B cell (primary cell): ENCODE data around the gene TMEM255B. TPM values are rescaled to one million over a fixed set of nuclear protein-coding genes. Genes with fewer than 3 reads are reported as not detected.

Source experiments
- ATAC-seq: fragments of 200-7000 bp; cut with Tn5 transposase; one replicate; pipeline ENCODE4 v1.10.0; 2021; ENCODE audit warnings: low read depth, mild to moderate bottlenecking, moderate number of reproducible peaks, moderate library complexity
- CTCF ChIA-PET: fragments of 350-600 bp; sonication (Branson Sonifier 250); formaldehyde crosslinking; loops from one replicate; lab custom pipeline; 2021; ENCODE audit warnings: antibody characterized with exemption, inconsistent platforms; lab: Charles Lee
- POLR2A ChIA-PET: fragments of 350-600 bp; sonication (Branson Sonifier 250); formaldehyde crosslinking; loops from one replicate; lab custom pipeline; 2021; ENCODE audit warnings: antibody characterized with exemption; lab: Charles Lee
- DNase-seq: peaks from one replicate; pipeline ENCODE4 v3.0.0; 2013
- H2AFZ ChIP-seq: 2 replicates; pipeline ENCODE4 v1.6.1; 2012; ENCODE audit warnings: mild to moderate bottlenecking, low read depth, low read length; ENCODE audit not compliant: insufficient read depth, poor library complexity, severe bottlenecking
- H3K27ac ChIP-seq, 2 donors: 1 replicate in 1 of 2; 2 replicates in 1 of 2; pipeline ENCODE4 v1.5.1; 2012 to 2013; ENCODE audit warnings: low read length in 2 of 2, mild to moderate bottlenecking in 2 of 2, moderate library complexity in 1 of 2
- H3K27me3 ChIP-seq, 4 experiments: fragments of 200-600 bp in 1 of 4; sonication (generic) in 1 of 4; replicated peaks in 1 of 4; 1 replicate in 2 of 4; 2 replicates in 2 of 4; pipeline versions ENCODE4 v1.6.1 to v1.7.0; 2013 to 2016; ENCODE audit warnings: low read length in 3 of 4, mild to moderate bottlenecking in 2 of 4, mixed read lengths in 1 of 4, moderate library complexity in 1 of 4; ENCODE audit not compliant: insufficient read depth in 4 of 4, control insufficient read depth in 3 of 4; ENCODE audit errors: control extremely low read depth in 1 of 4
- H3K36me3 ChIP-seq, 2 experiments: replicated peaks in 1 of 2; 1 replicate in 1 of 2; 2 replicates in 1 of 2; pipeline versions ENCODE4 v1.6.1 to v1.7.1; 2013; ENCODE audit warnings: low read length in 1 of 2; ENCODE audit not compliant: insufficient read depth in 2 of 2, control insufficient read depth in 1 of 2; ENCODE audit errors: control extremely low read depth in 1 of 2, extremely low read depth in 1 of 2
- H3K4me1 ChIP-seq, 2 donors: fragments of 200-600 bp in 1 of 2; sonication (generic) in 1 of 2; 1 replicate in 1 of 2; 2 replicates in 1 of 2; pipeline versions ENCODE4 v1.5.1 to v1.6.1; 2013 to 2017; ENCODE audit warnings: low read length in 2 of 2; ENCODE audit not compliant: control insufficient read depth in 2 of 2, insufficient read depth in 2 of 2
- H3K4me2 ChIP-seq: replicated peaks from 2 replicates; pipeline ENCODE3; 2012; ENCODE audit warnings: mild to moderate bottlenecking, low read depth, low read length; ENCODE audit not compliant: poor library complexity, severe bottlenecking
- H3K4me3 ChIP-seq, 5 experiments: fragments of 200-600 bp in 1 of 5; sonication (generic) in 1 of 5; 1 replicate in 3 of 5; 2 replicates in 2 of 5; pipeline versions ENCODE4 v1.5.1 to v1.7.0; 2011 to 2016; ENCODE audit warnings: low read length in 4 of 5, mild to moderate bottlenecking in 4 of 5, low read depth in 2 of 5, control low read depth in 1 of 5, moderate library complexity in 1 of 5; ENCODE audit not compliant: insufficient read depth in 1 of 5; ENCODE audit errors: control extremely low read depth in 1 of 5, extremely low read depth in 1 of 5
- H3K79me2 ChIP-seq: fragments of 200-600 bp; sonication (generic); one replicate; pipeline ENCODE4 v1.6.0; 2016; ENCODE audit warnings: low read length; ENCODE audit not compliant: control insufficient read depth, insufficient read depth
- H3K9ac ChIP-seq: fragments of 200-600 bp; sonication (generic); 2 replicates; pipeline ENCODE4 v1.6.1; 2017; ENCODE audit warnings: mild to moderate bottlenecking, low read length, moderate library complexity
- H3K9me3 ChIP-seq, 3 donors: one replicate each; pipeline versions ENCODE4 v1.6.1 to v1.7.1; 2013; ENCODE audit warnings: low read length in 2 of 3; ENCODE audit not compliant: control insufficient read depth in 2 of 3, insufficient read depth in 1 of 3; ENCODE audit errors: control extremely low read depth in 1 of 3
- H4K20me1 ChIP-seq: 2 replicates; pipeline ENCODE4 v1.6.0; 2012; ENCODE audit warnings: mild to moderate bottlenecking, low read length; ENCODE audit not compliant: insufficient read depth, control insufficient read depth, poor library complexity, severe bottlenecking
- H3K27ac Mint-ChIP-seq: one replicate; pipeline ENCODE4 v1.8.0; 2021; ENCODE audit warnings: mixed read lengths
- H3K27me3 Mint-ChIP-seq: one replicate; pipeline ENCODE4 v1.8.0; 2021; ENCODE audit warnings: mixed read lengths
- H3K4me1 Mint-ChIP-seq: one replicate; pipeline ENCODE4 v1.8.0; 2021; ENCODE audit warnings: mixed read lengths
- H3K4me3 Mint-ChIP-seq: one replicate; pipeline ENCODE4 v1.8.0; 2021; ENCODE audit warnings: mixed read lengths
- H3K9me3 Mint-ChIP-seq: one replicate; pipeline ENCODE4 v1.8.0; 2022; ENCODE audit warnings: mixed read lengths; ENCODE audit not compliant: insufficient read depth
- EZH2 ChIP-seq: IDR thresholded peaks from 2 replicates; pipeline ENCODE4 v1.6.1; 2012; ENCODE audit warnings: borderline replicate concordance, low read depth, mild to moderate bottlenecking, moderate library complexity, low read length; ENCODE audit not compliant: insufficient read depth, poor library complexity, severe bottlenecking
- WGBS: methylation state at CpG from one replicate; pipeline ENCODE4 v1.1.5; 2013; ENCODE audit warnings: missing lambda C conversion rate; ENCODE audit not compliant: insufficient coverage; 5-methylcytosine and 5-hydroxymethylcytosine counted together
- intact Hi-C: fragments of 100-400 bp; cut with micrococcal nuclease; formaldehyde crosslinking; loops from one replicate; pipeline ENCODE4 v1.10.0; 2022
- polyA plus RNA-seq: library from polyadenylated mRNA; depleted of rRNA; stranded (reverse); fragments of >200 nt; gene quantifications from 2 replicates; pipeline ENCODE4 v1.2.3, GENCODE V29; 2012
- total RNA-seq, 2 donors: library from RNA; stranded (reverse); fragments of 120-200 nt in 1 of 2; gene quantifications; 1 replicate in 1 of 2; 2 replicates in 1 of 2; pipeline versions ENCODE4 v1.2.3 to v1.2.4, GENCODE V29; 2013 to 2022
- TF ChIP-seq, protein P1 (sequence below): fragments of 200-600 bp; IDR thresholded peaks from one replicate; pipeline ENCODE4 v1.8.0; 2022; ENCODE audit warnings: antibody characterized with exemption, mild to moderate bottlenecking

Gene TMEM255B
- total and polyA plus RNA-seq, 2 donors (not counting 1 experiment from before 2014, with no cell fraction given), result 2.1 to 8.2 TPM

DNA sequence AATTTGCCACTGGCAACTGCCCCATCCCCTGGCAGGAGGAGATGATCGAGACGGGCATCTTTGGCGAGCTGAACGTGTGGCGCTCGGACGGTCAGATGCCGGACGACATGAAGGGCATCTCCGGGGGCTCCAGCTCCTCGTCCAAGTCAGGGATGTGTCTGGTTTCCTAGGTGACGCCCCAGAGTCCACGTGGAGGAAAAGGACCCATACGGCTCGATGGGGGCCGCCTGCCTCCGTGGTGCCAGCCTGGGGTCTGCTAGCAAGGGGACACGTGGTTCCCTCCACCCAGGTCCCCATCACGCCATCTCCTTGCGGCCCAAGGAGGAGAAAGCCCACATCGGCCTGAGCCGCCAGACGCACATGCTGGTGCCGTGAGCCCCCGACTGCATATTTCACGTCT lies 23.8 kb upstream of the TMEM255B start:
- DNase-seq (no peak), ATAC-seq (no peak)
- H2AFZ ChIP-seq, result no peak overlapping the region
- peaks cover 0 to 24% (median 0%) of the 10 kb centered on the region in 3 donors for H3K9me3 ChIP-seq
- peaks cover 5% of the 10 kb centered on the region for H3K4me1 Mint-ChIP-seq
- peaks cover 0 to 11% (median 1%) of the 10 kb centered on the region in 4 experiments for H3K27me3 ChIP-seq
- no peak overlapping the region for H3K27ac ChIP-seq
- H3K9me3 Mint-ChIP-seq, result no peaks in the 10 kb centered on the region
- WGBS, result 97% methylated on average over 26 of the region's 26 CpGs
- no peak overlapping the region for H3K4me2 ChIP-seq
- peaks cover 5 to 11% of the 10 kb centered on the region in 2 donors for H3K4me1 ChIP-seq
- no peak overlapping the region for H3K4me3 ChIP-seq
- H4K20me1 ChIP-seq, result no peaks in the 10 kb centered on the region
- H3K27me3 Mint-ChIP-seq, result no peaks in the 10 kb centered on the region
- no peak overlapping the region for H3K4me3 Mint-ChIP-seq
- no peak for TF ChIP-seq EZH2
- no peaks in the 10 kb centered on the region for H3K79me2 ChIP-seq
- POLR2A ChIA-PET, result no interaction called here
- H3K36me3 ChIP-seq, result no peaks in the 10 kb centered on the region
- intact Hi-C loops, result no loop called here
- CTCF ChIA-PET, result no interaction called here
- H3K27ac Mint-ChIP-seq, result no peak overlapping the region
- no peak overlapping the region for H3K9ac ChIP-seq

DNA sequence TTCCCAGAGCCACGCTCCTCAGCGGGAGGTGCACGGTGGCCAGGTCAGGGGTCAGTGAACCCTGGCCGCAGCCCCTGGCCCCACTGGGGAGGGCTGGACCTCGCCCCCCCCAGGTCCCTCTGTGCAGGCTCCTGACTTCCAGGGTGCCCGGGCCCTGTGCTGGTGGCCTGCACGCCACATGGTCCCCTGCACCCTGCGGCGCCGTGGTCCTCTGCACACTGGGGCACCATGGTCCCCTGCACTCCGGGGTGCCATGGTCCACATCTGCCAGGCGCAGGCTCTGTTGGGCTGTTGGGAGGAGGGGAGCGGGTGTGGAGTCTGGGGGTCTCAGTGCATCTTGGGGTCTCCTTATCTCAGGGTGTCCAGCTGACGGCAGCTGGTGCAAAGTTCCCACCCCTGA lies 23.3 kb upstream of the TMEM255B start:
- H3K27me3 ChIP-seq, result peaks cover 0 to 16% (median 1%) of the 10 kb centered on the region in 4 experiments
- H3K4me1 ChIP-seq, result peaks cover 5 to 11% of the 10 kb centered on the region in 2 donors
- H3K27me3 Mint-ChIP-seq, result peaks cover 4% of the 10 kb centered on the region
- no peak for ATAC-seq
- H3K27ac ChIP-seq, result no peak overlapping the region
- no peak overlapping the region for H3K4me2 ChIP-seq
- H3K9me3 Mint-ChIP-seq, result no peaks in the 10 kb centered on the region
- H3K4me3 Mint-ChIP-seq, result no peak overlapping the region
- DNase-seq, result no peak
- no peaks in the 10 kb centered on the region for H3K36me3 ChIP-seq
- peaks cover 0 to 24% (median 0%) of the 10 kb centered on the region in 3 donors for H3K9me3 ChIP-seq
- H3K27ac Mint-ChIP-seq, result no peak overlapping the region
- peaks cover 5% of the 10 kb centered on the region for H3K4me1 Mint-ChIP-seq
- no peaks in the 10 kb centered on the region for H4K20me1 ChIP-seq
- ChIA-PET POLR2A (no interaction called here), CTCF (no interaction called here)
- H3K4me3 ChIP-seq, result no peak overlapping the region
- TF ChIP-seq, protein P1, sequence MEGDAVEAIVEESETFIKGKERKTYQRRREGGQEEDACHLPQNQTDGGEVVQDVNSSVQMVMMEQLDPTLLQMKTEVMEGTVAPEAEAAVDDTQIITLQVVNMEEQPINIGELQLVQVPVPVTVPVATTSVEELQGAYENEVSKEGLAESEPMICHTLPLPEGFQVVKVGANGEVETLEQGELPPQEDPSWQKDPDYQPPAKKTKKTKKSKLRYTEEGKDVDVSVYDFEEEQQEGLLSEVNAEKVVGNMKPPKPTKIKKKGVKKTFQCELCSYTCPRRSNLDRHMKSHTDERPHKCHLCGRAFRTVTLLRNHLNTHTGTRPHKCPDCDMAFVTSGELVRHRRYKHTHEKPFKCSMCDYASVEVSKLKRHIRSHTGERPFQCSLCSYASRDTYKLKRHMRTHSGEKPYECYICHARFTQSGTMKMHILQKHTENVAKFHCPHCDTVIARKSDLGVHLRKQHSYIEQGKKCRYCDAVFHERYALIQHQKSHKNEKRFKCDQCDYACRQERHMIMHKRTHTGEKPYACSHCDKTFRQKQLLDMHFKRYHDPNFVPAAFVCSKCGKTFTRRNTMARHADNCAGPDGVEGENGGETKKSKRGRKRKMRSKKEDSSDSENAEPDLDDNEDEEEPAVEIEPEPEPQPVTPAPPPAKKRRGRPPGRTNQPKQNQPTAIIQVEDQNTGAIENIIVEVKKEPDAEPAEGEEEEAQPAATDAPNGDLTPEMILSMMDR, result no peak
- TF ChIP-seq EZH2, result no peak
- H2AFZ ChIP-seq, result no peak overlapping the region
- no peaks in the 10 kb centered on the region for H3K79me2 ChIP-seq
- intact Hi-C loops, result no loop called here
- 94% methylated on average over 14 of the region's 14 CpGs for WGBS
- no peak overlapping the region for H3K9ac ChIP-seq
